ENCODE measurements around the gene CADPS.

The CADPS gene

DNA sequence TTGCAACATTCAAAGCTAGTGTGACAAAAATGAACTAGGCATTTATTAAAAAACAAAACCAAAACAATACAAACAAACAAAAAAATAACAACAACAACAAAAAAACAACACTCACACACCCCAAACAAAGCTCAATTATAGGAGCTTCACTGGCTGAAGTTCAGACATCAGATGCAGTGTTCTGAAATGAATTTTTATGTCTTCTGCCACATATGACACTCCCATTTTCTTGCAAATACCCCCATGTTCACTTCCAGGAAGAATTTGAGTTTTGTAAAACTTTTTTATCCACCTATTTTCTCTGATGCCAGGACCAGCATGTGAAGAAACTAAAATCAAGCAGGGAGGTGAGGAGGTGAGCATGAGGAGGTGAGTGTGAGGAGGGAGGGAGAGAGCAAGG, 113.9 kb downstream of the CADPS start:
- DNase-seq (ENCODE audit: low read depth in 1 of 2, low spot score in 1 of 2), result no peak
- Histone ChIP-seq H3K27ac (replicated peaks) (no peak overlapping the region), H3K4me3 (replicated peaks; ENCODE audit: insufficient read depth, low read length) (no peak overlapping the region), H3K27me3 (ENCODE audit: insufficient read depth, poor library complexity, severe bottlenecking) (no peaks in the 10 kb centered on the region)
- TF ChIP-seq SPI1 (IDR thresholded peaks at IDR 0.05; ENCODE audit: borderline replicate concordance, low read depth), result no peak
- no peak for TF ChIP-seq GABPA (IDR thresholded peaks at IDR 0.05; ENCODE audit: low read depth)

- TF ChIP-seq SPI1 (IDR thresholded peaks at IDR 0.05; ENCODE audit: borderline replicate concordance, low read depth) (peak; percentile 24; the same call in 1 of the 2 replicates), REST (IDR thresholded peaks at IDR 0.05; ENCODE audit: insufficient replicate concordance, low read depth) (no peak), POLR2AphosphoS5 (IDR thresholded peaks at IDR 0.05; ENCODE audit: low read depth) (no peak), GABPA (IDR thresholded peaks at IDR 0.05; ENCODE audit: low read depth) (no peak), CTCF (IDR thresholded peaks at IDR 0.05; ENCODE audit: insufficient read depth, low read length) (no peak)
- no peaks in the 10 kb centered on the region for H3K27me3 ChIP-seq (ENCODE audit: insufficient read depth, poor library complexity, severe bottlenecking)
- no peak overlapping the region for H3K4me3 ChIP-seq (replicated peaks; ENCODE audit: insufficient read depth, low read length)
- DNase-seq (ENCODE audit: low read depth in 1 of 2, low spot score in 1 of 2), result no peak
- no peak overlapping the region for H3K27ac ChIP-seq (replicated peaks)
Measured at GRCh38 chr3:62758296-62759066, 116.7 kb downstream of the CADPS start.

DNA sequence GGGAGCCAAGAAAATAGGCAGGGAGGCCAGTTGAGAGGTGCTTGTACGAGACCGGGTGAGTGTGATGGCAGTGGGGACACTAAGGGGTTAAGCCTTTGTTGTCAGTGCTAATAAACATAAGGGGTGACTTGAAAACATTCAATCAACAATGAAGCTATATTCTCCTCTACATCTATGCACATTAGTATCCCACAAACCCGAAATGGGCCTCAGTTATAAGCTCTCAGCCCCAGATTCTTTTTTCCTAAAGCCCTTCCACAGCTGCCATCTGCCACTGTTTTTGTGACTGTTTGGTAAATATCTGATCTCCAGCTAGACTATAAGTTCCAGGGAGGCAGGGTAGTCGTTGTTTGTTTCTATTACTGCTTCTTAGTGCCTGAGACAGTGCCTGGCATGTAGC, 118.2 kb downstream of the CADPS start:
- DNase-seq (ENCODE audit: low read depth in 1 of 2, low spot score in 1 of 2), result no peak
- no peak for TF ChIP-seq POLR2AphosphoS5 (IDR thresholded peaks at IDR 0.05; ENCODE audit: low read depth)
- no peak for TF ChIP-seq REST (IDR thresholded peaks at IDR 0.05; ENCODE audit: insufficient replicate concordance, low read depth)
- no peak for TF ChIP-seq SPI1 (IDR thresholded peaks at IDR 0.05; ENCODE audit: borderline replicate concordance, low read depth)
- TF ChIP-seq GABPA (IDR thresholded peaks at IDR 0.05; ENCODE audit: low read depth), result no peak
- no peak for TF ChIP-seq CTCF (IDR thresholded peaks at IDR 0.05; ENCODE audit: insufficient read depth, low read length)
- Histone ChIP-seq H3K27me3 (ENCODE audit: insufficient read depth, poor library complexity, severe bottlenecking) (no peaks in the 10 kb centered on the region), H3K27ac (replicated peaks) (no peak overlapping the region), H3K4me3 (replicated peaks; ENCODE audit: insufficient read depth, low read length) (no peak overlapping the region)

GRCh38 chr3:62755285-62755684, 119.9 kb downstream of the CADPS start:
- no peak for DNase-seq (ENCODE audit: low read depth in 1 of 2, low spot score in 1 of 2)
- Histone ChIP-seq H3K4me3 (replicated peaks; ENCODE audit: insufficient read depth, low read length) (no peak overlapping the region), H3K27ac (replicated peaks) (no peak overlapping the region), H3K27me3 (ENCODE audit: insufficient read depth, poor library complexity, severe bottlenecking) (no peaks in the 10 kb centered on the region)
- TF ChIP-seq POLR2AphosphoS5 (IDR thresholded peaks at IDR 0.05; ENCODE audit: low read depth), result no peak
- TF ChIP-seq GABPA (IDR thresholded peaks at IDR 0.05; ENCODE audit: low read depth), result no peak
- no peak for TF ChIP-seq REST (IDR thresholded peaks at IDR 0.05; ENCODE audit: insufficient replicate concordance, low read depth)
- TF ChIP-seq SPI1 (IDR thresholded peaks at IDR 0.05; ENCODE audit: borderline replicate concordance, low read depth), result no peak
- no peak for TF ChIP-seq CTCF (IDR thresholded peaks at IDR 0.05; ENCODE audit: insufficient read depth, low read length)
